Measurements from ENCODE around the gene RASGRF1. TPM values are rescaled to one million over a fixed set of nuclear protein-coding genes. Genes with fewer than 3 reads are reported as not detected.

Gene RASGRF1
- polyA plus RNA-seq, 1 donor from 2014 or later = 11.0 TPM

DNA sequence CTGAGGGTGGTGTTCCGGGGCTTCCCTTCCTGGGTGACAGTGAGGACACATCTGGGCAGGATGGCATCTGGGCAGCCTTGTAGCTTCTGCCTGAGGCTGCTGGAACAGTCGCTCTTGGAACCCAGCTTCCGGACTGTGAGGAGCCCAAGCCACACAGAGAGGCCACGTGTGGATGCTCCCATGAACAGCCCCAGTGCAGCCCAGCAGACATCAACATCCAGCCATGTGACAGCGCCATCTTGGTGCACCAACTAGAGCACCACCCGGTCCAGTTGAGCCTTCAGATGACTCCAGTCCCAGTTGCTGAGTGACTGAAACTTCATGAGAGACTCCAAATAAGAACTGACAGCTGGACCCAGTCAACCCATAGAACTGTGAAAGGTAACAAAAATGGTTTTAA lies 130.3 kb downstream of the RASGRF1 start:
- Histone ChIP-seq H3K4me2 (ENCODE audit: low read length) (no peak overlapping the region), H4K20me1 (ENCODE audit: insufficient read depth) (no peaks in the 10 kb centered on the region), H3K27ac (ENCODE audit: low read length) (no peak overlapping the region), H3F3A (ENCODE audit: insufficient read depth, low read length, poor library complexity, severe bottlenecking) (no peaks in the 10 kb centered on the region), H3K9ac (ENCODE audit: low read length) (no peak overlapping the region), H3K36me3 (ENCODE audit: insufficient read depth, low read length) (no peaks in the 10 kb centered on the region), H3K9me2 (ENCODE audit: insufficient read depth, low read length) (no peaks in the 10 kb centered on the region), H2AFZ (ENCODE audit: low read depth, low read length) (no peak overlapping the region), H3K79me2 (replicated peaks; ENCODE audit: insufficient read depth, low read length) (no peaks in the 10 kb centered on the region), H3K9me3 (ENCODE audit: low read length) (no peaks in the 10 kb centered on the region), H3K4me3 (ENCODE audit: low read length) (no peak overlapping the region), H3K27me3 (ENCODE audit: insufficient read depth, low read depth, low read length) (no peaks in the 10 kb centered on the region)
- TF ChIP-seq POLR2AphosphoS5 (IDR thresholded peaks at IDR 0.05) = no peak
- TF ChIP-seq SMC3 (conservative IDR thresholded peaks at IDR 0.05; ENCODE audit: poor library complexity) = no peak
- TF ChIP-seq EZH2 (IDR thresholded peaks at IDR 0.05; ENCODE audit: borderline replicate concordance, insufficient read depth, low read length, poor library complexity, severe bottlenecking) = no peak
- no peak for TF ChIP-seq RAD21 (conservative IDR thresholded peaks at IDR 0.05)
- TF ChIP-seq, protein P1, sequence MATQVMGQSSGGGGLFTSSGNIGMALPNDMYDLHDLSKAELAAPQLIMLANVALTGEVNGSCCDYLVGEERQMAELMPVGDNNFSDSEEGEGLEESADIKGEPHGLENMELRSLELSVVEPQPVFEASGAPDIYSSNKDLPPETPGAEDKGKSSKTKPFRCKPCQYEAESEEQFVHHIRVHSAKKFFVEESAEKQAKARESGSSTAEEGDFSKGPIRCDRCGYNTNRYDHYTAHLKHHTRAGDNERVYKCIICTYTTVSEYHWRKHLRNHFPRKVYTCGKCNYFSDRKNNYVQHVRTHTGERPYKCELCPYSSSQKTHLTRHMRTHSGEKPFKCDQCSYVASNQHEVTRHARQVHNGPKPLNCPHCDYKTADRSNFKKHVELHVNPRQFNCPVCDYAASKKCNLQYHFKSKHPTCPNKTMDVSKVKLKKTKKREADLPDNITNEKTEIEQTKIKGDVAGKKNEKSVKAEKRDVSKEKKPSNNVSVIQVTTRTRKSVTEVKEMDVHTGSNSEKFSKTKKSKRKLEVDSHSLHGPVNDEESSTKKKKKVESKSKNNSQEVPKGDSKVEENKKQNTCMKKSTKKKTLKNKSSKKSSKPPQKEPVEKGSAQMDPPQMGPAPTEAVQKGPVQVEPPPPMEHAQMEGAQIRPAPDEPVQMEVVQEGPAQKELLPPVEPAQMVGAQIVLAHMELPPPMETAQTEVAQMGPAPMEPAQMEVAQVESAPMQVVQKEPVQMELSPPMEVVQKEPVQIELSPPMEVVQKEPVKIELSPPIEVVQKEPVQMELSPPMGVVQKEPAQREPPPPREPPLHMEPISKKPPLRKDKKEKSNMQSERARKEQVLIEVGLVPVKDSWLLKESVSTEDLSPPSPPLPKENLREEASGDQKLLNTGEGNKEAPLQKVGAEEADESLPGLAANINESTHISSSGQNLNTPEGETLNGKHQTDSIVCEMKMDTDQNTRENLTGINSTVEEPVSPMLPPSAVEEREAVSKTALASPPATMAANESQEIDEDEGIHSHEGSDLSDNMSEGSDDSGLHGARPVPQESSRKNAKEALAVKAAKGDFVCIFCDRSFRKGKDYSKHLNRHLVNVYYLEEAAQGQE (IDR thresholded peaks at IDR 0.05; ENCODE audit: borderline replicate concordance) = no peak
- no peak for TF ChIP-seq EP300 (conservative IDR thresholded peaks at IDR 0.05; ENCODE audit: poor library complexity, severe bottlenecking)
- TF ChIP-seq, protein P2, sequence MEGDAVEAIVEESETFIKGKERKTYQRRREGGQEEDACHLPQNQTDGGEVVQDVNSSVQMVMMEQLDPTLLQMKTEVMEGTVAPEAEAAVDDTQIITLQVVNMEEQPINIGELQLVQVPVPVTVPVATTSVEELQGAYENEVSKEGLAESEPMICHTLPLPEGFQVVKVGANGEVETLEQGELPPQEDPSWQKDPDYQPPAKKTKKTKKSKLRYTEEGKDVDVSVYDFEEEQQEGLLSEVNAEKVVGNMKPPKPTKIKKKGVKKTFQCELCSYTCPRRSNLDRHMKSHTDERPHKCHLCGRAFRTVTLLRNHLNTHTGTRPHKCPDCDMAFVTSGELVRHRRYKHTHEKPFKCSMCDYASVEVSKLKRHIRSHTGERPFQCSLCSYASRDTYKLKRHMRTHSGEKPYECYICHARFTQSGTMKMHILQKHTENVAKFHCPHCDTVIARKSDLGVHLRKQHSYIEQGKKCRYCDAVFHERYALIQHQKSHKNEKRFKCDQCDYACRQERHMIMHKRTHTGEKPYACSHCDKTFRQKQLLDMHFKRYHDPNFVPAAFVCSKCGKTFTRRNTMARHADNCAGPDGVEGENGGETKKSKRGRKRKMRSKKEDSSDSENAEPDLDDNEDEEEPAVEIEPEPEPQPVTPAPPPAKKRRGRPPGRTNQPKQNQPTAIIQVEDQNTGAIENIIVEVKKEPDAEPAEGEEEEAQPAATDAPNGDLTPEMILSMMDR (IDR thresholded peaks at IDR 0.05; ENCODE audit: poor library complexity, severe bottlenecking) = no peak
- TF ChIP-seq TAF1 (IDR thresholded peaks at IDR 0.05; ENCODE audit: low read depth) = no peak
- no peak for TF ChIP-seq MXI1 (conservative IDR thresholded peaks at IDR 0.05; ENCODE audit: poor library complexity, severe bottlenecking)

DNA sequence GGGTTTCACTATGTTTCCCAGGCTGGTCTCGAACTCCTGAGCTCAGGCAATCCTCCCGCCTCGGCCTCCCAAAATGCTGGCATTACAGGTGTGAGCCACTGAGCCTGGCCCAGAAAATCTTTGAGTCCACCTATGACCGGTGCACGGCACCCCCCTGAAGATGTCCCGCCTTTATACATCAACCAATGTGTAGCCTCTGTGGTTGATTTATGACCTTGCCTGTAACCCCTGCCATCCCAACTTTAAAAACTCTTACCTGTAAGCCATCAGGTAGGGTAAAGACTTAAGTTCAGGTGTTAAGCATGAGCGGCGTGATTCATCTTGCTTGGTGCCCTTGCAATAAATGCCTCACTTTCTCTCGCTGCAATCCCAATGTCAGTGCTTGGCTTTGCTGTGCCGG lies 131.2 kb downstream of the RASGRF1 start:
- H2AFZ ChIP-seq (ENCODE audit: low read depth, low read length) = no peak overlapping the region
- H3K9me3 ChIP-seq (ENCODE audit: low read length) = no peaks in the 10 kb centered on the region
- no peak overlapping the region for H3K9ac ChIP-seq (ENCODE audit: low read length)
- H3K27me3 ChIP-seq (ENCODE audit: insufficient read depth, low read depth, low read length) = no peaks in the 10 kb centered on the region
- TF ChIP-seq, protein P1 (IDR thresholded peaks at IDR 0.05; ENCODE audit: borderline replicate concordance) = no peak
- TF ChIP-seq TAF1 (IDR thresholded peaks at IDR 0.05; ENCODE audit: low read depth) (no peak), RAD21 (conservative IDR thresholded peaks at IDR 0.05) (no peak), POLR2AphosphoS5 (IDR thresholded peaks at IDR 0.05) (no peak), MXI1 (conservative IDR thresholded peaks at IDR 0.05; ENCODE audit: poor library complexity, severe bottlenecking) (no peak), EZH2 (IDR thresholded peaks at IDR 0.05; ENCODE audit: borderline replicate concordance, insufficient read depth, low read length, poor library complexity, severe bottlenecking) (no peak), EP300 (conservative IDR thresholded peaks at IDR 0.05; ENCODE audit: poor library complexity, severe bottlenecking) (no peak), SMC3 (conservative IDR thresholded peaks at IDR 0.05; ENCODE audit: poor library complexity) (no peak)
- TF ChIP-seq, protein P2 (IDR thresholded peaks at IDR 0.05; ENCODE audit: poor library complexity, severe bottlenecking) = no peak
- no peaks in the 10 kb centered on the region for H3K9me2 ChIP-seq (ENCODE audit: insufficient read depth, low read length)
- H3K4me3 ChIP-seq (ENCODE audit: low read length) = no peak overlapping the region
- H3K4me2 ChIP-seq (ENCODE audit: low read length) = no peak overlapping the region
- no peaks in the 10 kb centered on the region for H3K79me2 ChIP-seq (replicated peaks; ENCODE audit: insufficient read depth, low read length)
- no peaks in the 10 kb centered on the region for H3F3A ChIP-seq (ENCODE audit: insufficient read depth, low read length, poor library complexity, severe bottlenecking)
- no peaks in the 10 kb centered on the region for H3K36me3 ChIP-seq (ENCODE audit: insufficient read depth, low read length)
- no peaks in the 10 kb centered on the region for H4K20me1 ChIP-seq (ENCODE audit: insufficient read depth)
- no peak overlapping the region for H3K27ac ChIP-seq (ENCODE audit: low read length)

All from neural cell (in vitro differentiated cells).